GM18498 (cell line): Measurements from ENCODE around the gene KRT5.
"Not testable (repeated sequence)": the region's sequence is repeated elsewhere in the genome, so short reads cannot be mapped to it uniquely, and the experiment has no call there.

Source experiments
- ATAC-seq: cut with Tn5 transposase; IDR thresholded peaks from one replicate; pipeline ENCODE4 v1.9.1; 2021; ENCODE audit warnings: mild to moderate bottlenecking, moderate library complexity; ENCODE audit not compliant: unreplicated experiment

KRT5 gene

DNA sequence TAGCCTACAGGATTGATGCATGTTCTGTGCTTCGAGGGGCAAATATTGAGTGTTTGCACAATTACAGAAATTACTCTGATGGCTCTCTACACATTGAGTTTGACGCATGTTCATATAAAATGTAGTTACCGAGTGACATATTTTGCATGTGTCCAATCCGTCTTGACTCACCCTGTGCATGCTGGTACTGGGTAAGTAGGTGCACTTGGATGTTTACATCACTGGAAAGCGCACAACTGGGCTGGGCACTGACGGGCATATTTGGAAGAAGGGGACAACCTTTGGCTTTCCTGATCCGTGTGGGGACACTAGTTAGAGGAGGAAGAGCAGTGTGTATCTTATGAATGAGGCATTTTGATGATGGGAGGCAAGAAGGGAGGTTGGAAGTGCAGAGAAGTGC, 22.2 kb downstream of the KRT5 start:
- no peak for ATAC-seq

DNA sequence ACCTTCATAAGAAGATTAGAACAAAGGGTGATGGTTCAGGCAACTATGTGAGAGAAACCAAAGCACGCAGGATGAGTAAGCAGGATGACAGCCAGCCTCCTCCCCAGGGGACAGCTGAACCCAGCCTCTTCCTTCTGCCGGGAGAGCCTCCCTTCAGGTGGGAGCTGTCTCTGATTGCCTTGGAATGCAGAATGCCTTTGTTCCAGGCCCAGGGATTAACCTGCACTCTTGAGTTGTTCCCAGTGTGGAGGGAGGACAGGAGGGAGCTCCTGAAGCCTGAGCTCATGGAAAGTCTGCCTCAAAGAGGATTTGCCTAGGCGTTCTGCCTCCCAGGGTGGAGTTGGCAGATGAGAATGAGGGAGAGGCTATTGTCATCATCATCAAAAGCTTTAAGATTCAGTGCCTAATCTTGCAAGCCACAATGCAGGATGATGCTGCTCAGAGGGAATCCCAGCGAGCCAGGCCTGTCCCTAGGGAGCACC, 23.6 kb downstream of the KRT5 start:
- no peak for ATAC-seq

DNA sequence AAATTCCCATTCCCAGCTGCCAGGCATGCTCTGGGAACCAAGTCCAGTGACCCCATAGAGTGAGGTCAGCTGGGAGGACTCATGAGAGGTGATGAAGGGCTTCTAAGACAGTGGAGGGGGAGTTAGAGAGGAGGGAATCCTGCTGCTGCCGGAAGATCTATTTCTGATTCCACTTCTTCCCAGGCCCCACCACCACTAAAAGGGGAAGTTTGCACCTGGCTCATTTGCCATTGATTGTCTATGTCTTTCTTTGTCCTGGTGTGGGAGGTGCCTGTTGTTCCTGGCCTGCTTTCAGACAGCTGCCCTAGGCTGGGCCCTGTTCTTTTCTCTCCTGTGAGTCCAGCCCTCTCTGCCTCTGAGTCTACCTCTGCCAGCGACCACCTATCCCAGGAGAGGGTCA, 24.1 kb downstream of the KRT5 start:
- no peak for ATAC-seq

DNA sequence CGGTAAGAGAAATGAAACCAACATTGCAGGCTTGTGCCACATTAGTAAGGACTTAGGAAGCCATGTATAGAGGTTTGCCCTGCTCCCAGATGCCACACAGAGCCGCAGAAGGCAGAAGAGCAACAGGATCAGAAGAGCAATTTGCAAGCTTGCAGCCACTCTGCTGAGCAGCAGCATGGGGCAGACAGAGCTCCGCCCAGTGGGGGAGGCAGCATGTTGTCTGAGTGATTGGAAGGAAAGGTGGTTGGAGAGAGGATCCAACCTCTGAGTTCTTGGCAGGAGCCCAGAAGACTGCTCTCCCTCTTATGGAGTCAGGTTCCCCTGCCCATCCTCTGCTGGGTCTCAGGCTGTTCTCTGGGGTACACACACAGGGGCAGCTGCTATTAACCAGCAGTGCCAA, 24.8 kb downstream of the KRT5 start:
- no peak for ATAC-seq

DNA sequence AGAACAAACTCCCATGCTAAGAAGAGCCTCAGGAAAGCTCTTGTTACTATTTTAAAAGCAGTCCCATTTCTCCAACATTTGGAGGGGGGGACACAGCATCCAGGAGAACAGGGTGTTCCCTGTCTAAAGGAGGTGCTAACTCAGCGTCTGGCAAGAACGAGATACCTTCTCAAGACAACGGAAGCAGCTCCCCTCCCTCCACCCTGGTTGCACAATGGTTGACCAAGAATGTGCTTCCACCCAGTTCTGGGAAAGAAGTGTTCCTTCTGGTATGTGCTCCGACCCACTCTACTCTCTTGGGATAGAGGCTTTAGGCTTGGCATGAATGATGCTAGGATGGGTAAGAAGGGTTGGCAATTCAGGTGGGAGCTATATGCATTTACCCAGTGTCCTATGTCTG, 25.7 kb downstream of the KRT5 start:
- no peak for ATAC-seq

DNA sequence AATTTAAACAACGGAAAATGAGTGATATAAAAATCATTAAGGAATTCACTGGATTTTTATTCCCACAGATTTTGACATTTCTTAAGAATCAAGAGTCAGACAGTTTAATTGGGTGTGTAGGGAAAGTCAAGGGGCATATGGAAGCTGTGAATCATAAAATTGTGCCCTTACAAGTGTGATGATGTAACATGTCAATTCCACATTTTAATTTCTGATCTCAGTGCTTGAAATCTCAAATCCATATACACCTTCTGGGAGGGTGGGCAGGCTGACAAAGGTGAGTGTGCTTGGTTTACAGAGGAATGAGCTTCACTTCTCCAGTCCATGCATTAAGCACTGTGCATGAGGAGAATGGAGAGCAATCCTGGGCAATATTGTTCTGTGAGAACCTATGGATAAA, 26.1 kb downstream of the KRT5 start:
- no peak for ATAC-seq

DNA sequence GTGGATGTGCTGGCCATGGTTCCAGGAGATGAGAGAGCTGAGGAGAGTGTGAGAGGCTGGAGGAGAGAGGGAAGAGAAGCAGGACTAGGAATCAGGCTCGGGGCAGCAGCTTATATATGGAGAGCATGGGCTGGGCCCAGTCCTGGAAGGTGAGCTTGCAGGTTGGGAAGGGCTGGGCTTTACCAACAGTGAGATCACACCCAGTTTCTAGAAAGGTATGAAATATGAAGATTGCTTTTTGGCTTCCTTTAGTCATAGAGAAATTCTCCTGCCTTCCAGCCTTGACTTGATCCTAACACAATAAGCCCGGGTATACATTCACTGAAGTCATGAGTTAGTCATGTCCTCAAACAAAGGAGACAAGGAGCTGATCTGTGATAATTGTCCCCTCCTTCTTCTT, 27.0 kb downstream of the KRT5 start, which contains the start of gene KRT6A:
Gene KRT6A, minus strand, starts transcription at position 86 of the 400 bp plus-strand sequence. Its CDS starts 69 bp downstream, at position 17.
- ATAC-seq = no peak

DNA sequence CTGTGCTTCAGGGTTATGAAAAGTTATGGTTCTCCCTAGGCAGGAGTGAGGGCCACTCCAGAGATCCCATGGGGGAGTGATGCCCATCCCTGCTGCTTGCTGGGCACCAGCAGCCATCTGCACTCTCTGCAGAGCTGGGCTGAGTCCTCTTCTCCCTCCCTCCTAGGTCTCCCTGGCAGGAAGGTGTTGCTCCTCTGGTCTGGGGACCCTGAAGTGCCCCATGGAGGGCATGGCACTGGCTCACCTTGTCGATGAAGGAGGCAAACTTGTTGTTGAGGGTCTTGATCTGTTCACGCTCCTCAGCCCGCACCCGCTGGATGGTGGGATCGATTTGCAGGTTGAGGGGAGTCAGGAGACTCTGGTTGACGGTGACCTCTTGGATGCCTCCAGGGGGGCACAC, 27.8 kb downstream of the KRT5 start:
- not testable (repeated sequence) for ATAC-seq

DNA sequence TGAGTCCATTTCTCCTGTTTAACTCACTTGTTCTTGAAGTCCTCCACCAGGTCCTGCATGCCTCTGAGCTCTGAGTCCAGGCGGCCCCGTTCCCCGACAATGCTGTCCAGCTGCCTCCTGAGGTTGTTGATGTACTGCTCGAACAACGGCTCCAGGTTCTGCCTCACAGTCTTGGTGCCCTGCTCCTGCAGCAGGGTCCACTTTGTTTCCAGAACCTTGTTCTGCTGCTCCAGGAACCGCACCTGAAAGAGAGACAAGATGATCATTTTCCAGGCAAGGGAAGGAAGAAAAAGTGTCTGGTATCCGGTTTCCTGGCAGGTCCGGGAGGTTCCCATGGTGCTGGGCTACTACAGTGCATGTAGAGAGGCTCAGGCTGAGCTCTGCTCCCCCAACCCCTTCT, 28.7 kb downstream of the KRT5 start:
- ATAC-seq = not testable (repeated sequence)

DNA sequence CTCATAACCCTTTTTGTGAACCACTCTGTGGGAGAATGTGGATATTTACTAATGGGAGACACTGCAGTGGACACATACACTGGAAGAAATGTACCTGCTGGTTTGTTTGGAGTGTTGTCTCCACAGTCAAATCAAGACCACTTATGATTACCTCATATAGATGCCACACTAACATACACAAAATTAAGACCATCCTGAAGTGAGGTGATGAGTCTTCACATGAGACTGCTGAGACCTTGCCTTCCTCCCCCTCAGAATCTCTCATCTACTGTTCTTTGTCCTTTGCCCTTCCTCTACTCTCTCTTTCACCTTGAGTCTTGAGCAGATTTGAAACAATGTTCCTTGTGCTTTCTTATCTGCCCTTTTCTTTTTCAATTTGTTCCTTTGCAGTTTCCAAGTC, 31.5 kb downstream of the KRT5 start:
- no peak for ATAC-seq

DNA sequence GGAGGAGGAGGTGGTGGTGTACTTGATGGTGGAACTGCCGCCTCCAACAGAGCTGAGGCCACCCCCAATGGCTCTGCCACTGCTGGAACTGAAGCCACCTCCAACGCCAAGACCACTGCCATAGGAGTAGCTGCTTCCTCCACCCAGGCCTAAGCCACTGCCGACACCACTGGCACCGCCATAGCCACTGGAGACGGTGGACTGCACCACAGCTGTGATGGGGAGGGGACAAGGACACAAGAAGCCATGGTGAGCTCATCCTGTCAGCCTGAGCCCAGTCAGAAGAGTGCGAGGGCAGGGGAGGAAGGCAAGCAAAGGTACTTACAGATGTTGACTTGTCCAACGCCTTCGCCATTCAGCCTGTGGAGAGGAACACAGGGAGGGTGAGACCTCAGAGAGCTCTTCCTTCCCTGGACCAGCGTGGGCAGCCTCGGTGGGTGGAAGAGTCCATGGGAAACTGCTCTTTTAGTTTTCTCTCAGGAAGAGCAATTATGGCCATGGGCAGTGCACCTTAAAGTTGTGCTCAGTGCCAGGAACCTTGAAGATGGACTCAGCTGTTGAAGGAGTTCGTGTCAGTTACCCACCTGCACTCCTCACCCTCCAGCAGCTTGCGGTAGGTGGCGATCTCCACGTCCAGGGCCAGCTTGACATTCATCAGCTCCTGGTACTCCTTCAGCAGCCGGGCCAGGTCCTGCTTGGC, 32.3 kb downstream of the KRT5 start:
- ATAC-seq = not testable (repeated sequence)

DNA sequence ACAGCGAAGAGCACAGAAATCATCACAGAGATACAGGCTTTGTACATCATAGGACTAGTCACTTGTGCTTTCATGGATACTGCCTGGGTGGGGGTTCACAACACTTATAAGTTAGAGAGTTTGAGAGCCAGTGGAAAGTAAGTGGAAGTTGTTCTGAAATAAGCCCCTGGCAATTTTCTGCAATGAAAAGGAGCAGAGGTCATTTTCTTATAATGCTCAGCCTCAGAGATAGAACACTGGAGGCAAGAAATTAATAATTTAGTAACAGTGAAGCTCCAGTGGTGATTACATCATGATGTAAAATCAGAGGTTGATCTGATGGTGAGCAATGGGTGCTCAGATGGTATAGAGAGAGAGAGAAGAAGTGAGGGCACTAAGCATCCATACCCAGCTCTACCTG, 33.0 kb downstream of the KRT5 start:
- ATAC-seq = no peak

DNA sequence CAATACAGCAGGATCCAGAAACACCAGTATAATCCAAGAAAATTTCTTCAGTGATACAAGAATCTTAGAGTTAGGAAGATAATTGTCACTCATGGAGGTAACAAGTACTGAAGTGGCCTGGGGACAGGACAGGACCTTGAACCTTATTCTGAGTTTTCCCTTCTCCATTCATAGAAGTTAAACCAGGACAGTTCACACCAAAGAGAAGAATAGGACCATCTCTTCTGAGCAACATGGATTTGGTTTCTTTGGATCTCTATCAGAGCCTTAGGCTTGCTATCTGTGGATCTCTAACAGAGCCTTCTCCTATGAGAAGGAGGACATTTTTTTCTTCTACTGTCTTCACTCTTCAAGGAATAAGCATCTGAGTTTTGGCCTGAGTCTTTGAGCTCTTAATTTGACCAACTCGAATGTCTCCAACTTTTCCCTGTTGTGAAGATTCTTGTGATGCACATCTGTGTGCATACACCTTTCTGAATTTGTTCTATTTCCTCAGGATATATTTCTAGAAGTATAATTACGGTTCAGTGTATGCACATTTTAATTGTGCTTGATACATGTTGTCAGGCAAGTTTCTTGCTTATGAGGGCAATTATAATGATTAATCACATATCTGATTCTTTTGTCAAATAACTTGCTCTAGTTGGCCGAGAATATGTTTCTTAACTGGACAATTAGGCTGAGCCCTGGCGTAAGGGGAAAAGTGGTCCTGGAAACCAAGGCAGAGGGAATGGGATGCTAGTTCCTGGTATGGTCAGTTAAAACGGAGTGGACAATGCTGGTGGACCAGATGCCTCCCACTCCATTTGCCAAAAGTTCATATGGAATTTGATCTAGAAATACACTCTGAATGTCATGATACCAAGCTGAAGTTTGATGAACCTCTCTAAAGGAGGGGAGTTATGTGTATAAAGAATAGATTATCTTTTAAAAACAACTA, 33.8 kb downstream of the KRT5 start:
- ATAC-seq = no peak

DNA sequence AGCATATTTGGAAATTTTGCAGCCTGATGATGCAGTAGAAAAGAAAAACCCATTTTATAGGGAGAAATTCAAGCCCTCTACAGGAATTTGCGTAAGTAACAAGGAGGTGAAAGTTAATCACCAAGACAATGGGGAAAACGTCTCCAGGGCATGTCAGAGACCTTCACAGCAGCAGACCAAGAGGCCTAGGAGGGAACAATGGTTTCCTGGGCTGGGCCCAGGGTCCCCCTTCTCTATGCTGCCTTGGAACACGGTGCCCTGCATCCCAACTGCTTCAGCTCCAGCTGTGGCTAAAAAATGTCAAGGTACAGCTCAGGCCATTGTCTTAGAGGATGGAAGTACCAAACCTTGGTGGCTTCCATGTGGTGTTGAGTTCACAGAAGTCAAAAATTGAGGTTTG, 40.1 kb downstream of the KRT5 start:
- ATAC-seq = no peak

DNA sequence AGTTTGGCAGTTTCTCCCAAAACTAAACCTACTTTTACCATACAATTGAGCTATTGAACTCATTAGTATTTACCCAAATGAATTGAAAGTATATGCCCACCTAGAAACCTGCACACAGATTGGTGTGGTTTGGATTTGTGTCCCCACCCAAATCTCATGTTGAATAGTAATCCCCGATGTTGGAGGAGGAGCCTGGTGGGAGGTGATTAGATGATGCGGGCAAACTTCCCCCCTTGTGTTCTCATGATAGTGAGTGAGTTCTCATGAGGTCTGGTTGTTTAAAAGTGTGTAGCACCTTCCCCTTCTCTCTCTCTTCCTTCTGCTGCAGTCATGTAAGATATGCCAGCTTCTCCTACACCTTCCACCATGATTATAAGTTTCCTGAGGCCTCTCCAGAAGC, 42.5 kb downstream of the KRT5 start:
- no peak for ATAC-seq

DNA sequence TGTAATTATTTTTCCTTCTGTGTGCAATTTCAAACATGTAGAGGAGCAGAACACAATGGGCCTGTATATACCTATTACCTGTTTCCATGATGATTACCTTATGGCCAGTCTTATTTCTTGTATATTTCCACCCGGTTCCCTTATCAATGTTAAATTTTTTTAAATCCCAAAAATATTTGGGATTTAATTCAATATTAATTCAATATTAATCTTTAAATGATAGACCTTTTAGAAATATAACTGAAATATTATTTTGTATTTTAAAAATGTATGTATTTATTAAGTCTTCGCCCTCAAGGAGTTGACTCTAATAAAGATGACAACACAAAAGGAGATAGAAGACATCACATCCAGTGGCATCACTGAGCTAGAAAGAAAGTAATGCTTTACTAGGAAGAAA, 46.0 kb downstream of the KRT5 start:
- ATAC-seq = no peak

DNA sequence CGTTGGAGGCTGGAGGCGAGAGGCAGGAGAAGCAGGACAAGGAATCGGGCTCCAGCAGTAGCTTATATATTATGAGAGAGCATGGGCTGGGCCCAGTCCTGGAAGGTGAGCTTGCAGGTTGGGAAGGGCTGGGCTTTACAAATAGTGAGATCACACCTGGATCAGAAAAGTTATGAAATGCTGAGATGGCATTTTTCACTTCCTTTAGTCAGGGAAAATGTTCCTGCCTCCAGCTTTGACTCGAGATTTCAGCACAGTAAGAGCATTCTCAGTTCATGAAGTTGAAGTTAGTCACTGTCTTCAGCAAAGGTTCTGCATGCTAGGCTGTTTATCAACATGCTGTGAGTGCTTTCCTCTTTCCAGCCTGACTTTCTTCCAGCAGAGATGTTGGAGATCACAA, 46.4 kb downstream of the KRT5 start, which contains the start of gene KRT6C:
Gene KRT6C, minus strand, starts transcription at position 38 of the 400 bp plus-strand sequence. CDS start 68 bp downstream, outside the sequence.
- ATAC-seq = no peak

DNA sequence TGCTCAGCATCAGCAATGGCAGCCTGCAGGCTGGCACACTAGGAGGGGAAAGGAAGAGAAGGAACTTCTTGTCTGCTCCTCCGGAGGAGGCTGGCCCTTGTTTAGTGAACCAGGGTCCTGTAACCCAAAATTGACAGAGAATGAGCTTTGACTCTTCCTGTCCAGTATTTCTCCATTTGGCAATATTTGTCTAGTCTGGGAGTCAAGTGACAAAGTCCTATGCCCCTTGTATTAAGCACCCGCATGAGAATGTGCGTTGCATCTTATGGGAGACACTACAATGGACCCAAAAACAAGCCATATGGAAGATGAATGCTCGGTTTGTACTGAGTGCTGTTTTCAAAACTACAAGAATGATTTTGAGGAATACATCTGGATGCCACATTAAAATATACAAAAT, 50.3 kb downstream of the KRT5 start:
- no peak for ATAC-seq

DNA sequence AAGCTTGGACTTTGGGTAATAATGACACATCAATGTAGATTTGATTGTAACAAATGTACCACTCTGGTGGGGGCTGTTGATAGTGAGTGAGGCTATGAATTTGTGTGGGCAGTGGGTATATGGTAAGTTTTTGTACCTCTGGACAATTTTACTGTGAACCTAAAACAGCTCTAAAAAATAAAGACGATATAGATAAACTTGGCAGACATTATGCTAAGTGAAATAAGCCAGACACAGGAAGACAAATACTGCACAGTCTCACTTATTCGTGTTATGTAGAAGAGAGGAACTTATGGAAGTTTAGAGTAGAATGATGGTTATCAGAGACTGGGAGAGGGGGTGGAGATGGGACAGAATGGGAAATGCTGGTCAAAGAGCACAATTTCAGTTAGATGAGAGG, 55.3 kb downstream of the KRT5 start:
- ATAC-seq = no peak
